Stomach smooth muscle (tissue), 2 donors: ENCODE results near the gene FOXA3.

Experiments used
- H3K27ac ChIP-seq: one replicate; pipeline ENCODE4 v1.7.0; 2013; ENCODE audit warnings: mild to moderate bottlenecking, low read length, inconsistent platforms
- H3K27me3 ChIP-seq, 2 donors: one replicate each; pipeline ENCODE4 v1.7.0; 2013; ENCODE audit warnings: low read length in 2 of 2; ENCODE audit not compliant: insufficient read depth in 2 of 2, control insufficient read depth in 1 of 2
- H3K36me3 ChIP-seq, 2 donors: one replicate each; pipeline ENCODE4 v1.7.0; 2013; ENCODE audit warnings: low read length in 2 of 2; ENCODE audit not compliant: control insufficient read depth in 2 of 2, insufficient read depth in 2 of 2
- H3K4me1 ChIP-seq: one replicate; pipeline ENCODE4 v1.7.0; 2013; ENCODE audit warnings: low read length; ENCODE audit not compliant: control insufficient read depth, insufficient read depth
- H3K4me3 ChIP-seq, 2 donors: one replicate each; pipeline ENCODE4 v1.7.0; 2013; ENCODE audit warnings: low read length in 2 of 2
- H3K9ac ChIP-seq, 2 donors: one replicate each; pipeline ENCODE4 v1.7.0; 2013; ENCODE audit warnings: low read length in 2 of 2, mild to moderate bottlenecking in 1 of 2
- H3K9me3 ChIP-seq, 2 donors: one replicate each; pipeline ENCODE4 v1.7.0; 2013; ENCODE audit warnings: low read length in 2 of 2; ENCODE audit not compliant: control insufficient read depth in 2 of 2
- donor health status: healthy.
- donor health status: Pancreatic carcinoma.

FOXA3 gene

DNA sequence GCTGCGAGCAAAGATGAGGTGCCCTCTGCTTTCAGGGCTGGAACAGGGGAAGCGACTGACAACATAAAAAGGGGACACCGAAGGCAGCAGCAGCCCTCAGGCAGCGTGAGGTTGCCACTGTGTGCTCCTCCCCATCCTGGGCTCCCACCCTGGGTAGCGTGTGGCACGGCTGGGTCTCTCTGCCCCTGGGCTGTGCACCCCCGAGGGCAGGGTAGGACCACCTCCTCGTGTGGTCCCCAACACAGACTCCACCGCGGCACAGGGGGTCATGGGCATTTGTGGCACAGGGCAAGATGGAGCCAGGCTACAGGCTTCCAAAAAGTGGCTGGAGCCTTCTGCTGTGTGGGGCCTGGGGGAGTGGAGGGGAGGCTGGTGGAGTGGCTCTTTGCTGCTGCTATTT is 42.6 kb upstream of the FOXA3 start:
- no peak overlapping the region for H3K4me3 ChIP-seq
- peaks cover 30 to 41% of the 10 kb centered on the region in 2 donors for H3K36me3 ChIP-seq
- H3K9ac ChIP-seq, result no peak overlapping the region
- peaks cover 6% of the 10 kb centered on the region for H3K4me1 ChIP-seq
- no peaks in the 10 kb centered on the region for H3K9me3 ChIP-seq
- no peaks in the 10 kb centered on the region for H3K27me3 ChIP-seq
- no peak overlapping the region for H3K27ac ChIP-seq

GRCh38 chr19:45822716-45823115 is 41.4 kb upstream of the FOXA3 start:
- Histone ChIP-seq H3K4me3 (no peak overlapping the region), H3K4me1 (peaks cover 3% of the 10 kb centered on the region), H3K9ac (no peak overlapping the region), H3K27me3 (no peaks in the 10 kb centered on the region), H3K36me3 (peaks cover 39 to 49% of the 10 kb centered on the region in 2 donors), H3K9me3 (no peaks in the 10 kb centered on the region), H3K27ac (no peak overlapping the region)

GRCh38 chr19:45823182-45823581 is 40.9 kb upstream of the FOXA3 start:
- Histone ChIP-seq H3K9me3 (no peaks in the 10 kb centered on the region), H3K4me1 (peaks cover 2% of the 10 kb centered on the region), H3K36me3 (peaks cover 42 to 53% of the 10 kb centered on the region in 2 donors), H3K4me3 (no peak overlapping the region), H3K27ac (no peak overlapping the region), H3K27me3 (no peaks in the 10 kb centered on the region), H3K9ac (no peak overlapping the region)

DNA sequence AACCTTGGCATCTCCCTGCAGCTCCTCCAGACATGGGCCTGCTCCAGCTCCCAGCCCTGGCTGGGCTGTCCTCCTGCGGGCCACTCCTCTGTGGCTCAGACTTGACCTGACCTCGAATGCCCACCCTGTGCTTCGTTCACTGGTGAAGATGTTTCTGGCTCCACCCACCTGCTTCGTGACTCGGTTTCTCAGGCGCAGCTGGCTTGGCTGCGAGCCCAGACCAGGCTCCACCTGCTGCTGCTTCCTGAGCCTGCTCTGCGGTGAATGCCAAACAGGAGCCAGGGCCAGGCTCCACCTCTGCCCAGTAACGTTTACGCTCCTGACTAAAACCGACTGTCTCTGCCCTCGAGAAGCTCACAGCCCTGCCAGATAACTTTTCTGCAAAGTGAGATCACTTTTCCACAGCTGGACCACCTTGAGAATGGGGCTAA is 40.1 kb upstream of the FOXA3 start:
- no peak overlapping the region for H3K27ac ChIP-seq

GRCh38 chr19:45824531-45825262 is 39.4 kb upstream of the FOXA3 start:
- Histone ChIP-seq H3K27me3 (no peaks in the 10 kb centered on the region), H3K4me3 (no peak overlapping the region), H3K4me1 (peaks cover 2% of the 10 kb centered on the region), H3K9ac (peak overlapping the region in 1 of 2 donors; percentile 32), H3K27ac (no peak overlapping the region), H3K9me3 (no peaks in the 10 kb centered on the region), H3K36me3 (peaks cover 55 to 65% of the 10 kb centered on the region in 2 donors)

More for the DNA sequence above, 40.1 kb upstream of the FOXA3 start:
- peaks cover 49 to 62% of the 10 kb centered on the region in 2 donors for H3K36me3 ChIP-seq
- peak overlapping the region in 1 of 2 donors; percentile 32 for H3K9ac ChIP-seq
- H3K4me3 ChIP-seq, result no peak overlapping the region
- H3K27me3 ChIP-seq, result no peaks in the 10 kb centered on the region
- peaks cover 2% of the 10 kb centered on the region for H3K4me1 ChIP-seq
- H3K9me3 ChIP-seq, result no peaks in the 10 kb centered on the region

GRCh38 chr19:45825263-45825605 is 38.9 kb upstream of the FOXA3 start:
- no peak overlapping the region for H3K9ac ChIP-seq
- H3K27me3 ChIP-seq, result no peaks in the 10 kb centered on the region
- H3K36me3 ChIP-seq, result peaks cover 58 to 69% of the 10 kb centered on the region in 2 donors
- no peak overlapping the region for H3K4me3 ChIP-seq
- peaks cover 2% of the 10 kb centered on the region for H3K4me1 ChIP-seq
- H3K9me3 ChIP-seq, result no peaks in the 10 kb centered on the region
- H3K27ac ChIP-seq, result no peak overlapping the region

- peaks cover 58 to 70% of the 10 kb centered on the region in 2 donors for H3K36me3 ChIP-seq
- H3K9me3 ChIP-seq, result no peaks in the 10 kb centered on the region
- H3K4me3 ChIP-seq, result no peak overlapping the region
- peaks cover 2% of the 10 kb centered on the region for H3K4me1 ChIP-seq
- no peak overlapping the region for H3K9ac ChIP-seq
- no peaks in the 10 kb centered on the region for H3K27me3 ChIP-seq
- no peak overlapping the region for H3K27ac ChIP-seq
These were observed 37.9 kb upstream of the FOXA3 start for GRCh38 chr19:45825917-45826893.

- H3K9ac ChIP-seq, result no peak overlapping the region
- no peaks in the 10 kb centered on the region for H3K9me3 ChIP-seq
- H3K4me1 ChIP-seq, result peaks cover 2% of the 10 kb centered on the region
- no peak overlapping the region for H3K4me3 ChIP-seq
- peaks cover 63 to 72% of the 10 kb centered on the region in 2 donors for H3K36me3 ChIP-seq
- no peaks in the 10 kb centered on the region for H3K27me3 ChIP-seq
- H3K27ac ChIP-seq, result no peak overlapping the region
These were observed 37.2 kb upstream of the FOXA3 start for GRCh38 chr19:45826934-45827333.

DNA sequence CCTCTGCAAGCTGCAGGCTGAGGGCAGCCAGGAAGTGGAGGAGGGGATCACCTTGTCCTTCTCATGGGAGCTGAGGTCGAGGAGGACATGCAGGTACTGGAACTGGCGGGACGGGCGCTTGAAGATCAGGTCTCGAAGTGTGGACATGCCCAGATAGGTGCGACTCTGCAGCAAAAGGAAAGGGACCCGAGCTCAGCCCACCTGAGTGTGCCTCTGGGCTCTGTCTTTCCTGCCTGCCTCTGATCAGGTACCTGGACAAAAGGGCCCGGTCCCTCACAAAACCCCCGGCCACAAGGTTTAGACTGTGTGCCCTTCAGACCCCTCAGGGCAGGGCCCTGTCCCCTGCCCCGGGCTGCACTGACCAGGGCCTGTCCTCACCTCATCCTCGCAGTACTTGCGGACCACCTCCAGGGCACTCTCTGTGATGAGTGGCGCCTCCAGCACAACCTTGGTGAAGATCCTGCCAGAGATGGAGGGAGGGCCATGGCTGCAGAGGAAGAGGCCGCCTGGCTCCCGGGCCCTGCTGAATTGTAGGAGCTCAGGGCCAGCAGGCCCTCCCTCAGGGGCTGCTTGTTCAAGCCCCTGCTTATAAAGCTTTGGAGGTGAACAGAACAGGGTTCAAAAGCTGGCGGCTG is 36.5 kb upstream of the FOXA3 start:
- peaks cover 2% of the 10 kb centered on the region for H3K4me1 ChIP-seq
- H3K9ac ChIP-seq, result no peak overlapping the region
- no peaks in the 10 kb centered on the region for H3K27me3 ChIP-seq
- peaks cover 69 to 75% of the 10 kb centered on the region in 2 donors for H3K36me3 ChIP-seq
- no peak overlapping the region for H3K27ac ChIP-seq
- H3K9me3 ChIP-seq, result no peaks in the 10 kb centered on the region
- H3K4me3 ChIP-seq, result no peak overlapping the region

DNA sequence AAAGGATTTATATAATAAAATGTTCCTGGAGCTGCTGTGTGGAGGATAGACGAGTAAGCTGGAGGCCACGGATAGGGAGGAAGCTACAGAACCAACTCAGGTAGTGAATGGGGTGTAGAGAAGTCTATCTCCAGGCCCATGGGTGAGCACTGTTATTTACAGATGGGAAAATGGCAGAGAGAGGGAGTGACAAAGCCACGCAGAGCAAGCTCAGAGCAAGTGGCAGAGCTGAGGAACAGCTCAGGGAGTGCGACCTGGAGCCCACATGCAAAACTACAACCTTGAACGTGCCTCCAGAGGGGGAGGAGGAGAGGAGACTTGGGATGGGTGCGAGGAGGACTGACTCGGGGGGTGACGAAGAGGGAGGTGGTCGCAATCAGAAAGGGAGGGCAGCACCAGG is 35.6 kb upstream of the FOXA3 start:
- H3K9me3 ChIP-seq, result no peaks in the 10 kb centered on the region
- H3K36me3 ChIP-seq, result peaks cover 63 to 68% of the 10 kb centered on the region in 2 donors
- no peak overlapping the region for H3K27ac ChIP-seq
- no peaks in the 10 kb centered on the region for H3K27me3 ChIP-seq
- H3K4me3 ChIP-seq, result no peak overlapping the region
- H3K4me1 ChIP-seq, result peaks cover 2% of the 10 kb centered on the region
- H3K9ac ChIP-seq, result no peak overlapping the region
